NCI-H2107 treated with DMSO at 0.1 percent for 48 hours (cell line): ENCODE data around the gene TMEM51.

ENCODE experiments used
- DNase-seq: peaks from one replicate; lab custom pipeline; 2025; ENCODE audit not compliant: unreplicated experiment; lab: John Stamatoyannopoulos, UW

The TMEM51 gene

DNA sequence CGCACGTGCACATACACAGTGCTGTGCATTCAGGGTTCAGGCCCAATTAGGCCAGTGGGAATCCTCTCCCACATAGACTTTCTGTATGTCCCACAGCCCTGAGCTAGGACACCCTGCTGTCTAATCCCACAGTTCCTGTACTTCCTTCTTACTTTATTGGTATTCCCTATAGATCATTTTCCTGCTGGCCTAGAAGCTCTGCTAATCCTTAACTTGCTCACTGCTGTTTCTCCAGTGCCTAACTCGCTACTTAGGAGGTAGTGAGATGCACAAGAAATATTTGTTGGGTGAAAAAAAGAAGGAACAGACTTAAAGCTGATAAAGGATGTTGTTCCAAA is 59.4 kb downstream of the TMEM51 start:
- DNase-seq = no peak

- DNase-seq = no peak
Observed at GRCh38 chr1:15213341-15213821, 59.8 kb downstream of the TMEM51 start.

DNA sequence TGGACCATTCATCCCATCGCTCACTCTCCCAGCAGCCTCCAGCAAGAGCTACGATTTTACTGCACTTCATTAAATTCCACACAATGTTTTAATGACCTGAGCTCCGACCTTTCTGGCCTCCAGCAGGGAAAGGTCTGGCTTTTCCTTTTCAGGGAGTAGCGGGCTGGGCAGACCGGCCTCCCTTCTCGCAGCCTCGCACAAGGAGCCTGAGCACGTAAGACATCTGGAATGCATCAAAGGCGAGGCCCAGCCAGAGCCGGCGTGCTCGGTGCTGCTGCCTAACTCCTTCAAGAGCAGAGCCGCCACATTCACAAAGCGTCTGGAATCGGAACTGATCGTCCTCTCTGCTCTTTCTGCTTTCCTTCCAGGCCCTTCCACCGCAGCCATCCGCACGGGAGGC is 61.0 kb downstream of the TMEM51 start:
- DNase-seq = no peak

DNA sequence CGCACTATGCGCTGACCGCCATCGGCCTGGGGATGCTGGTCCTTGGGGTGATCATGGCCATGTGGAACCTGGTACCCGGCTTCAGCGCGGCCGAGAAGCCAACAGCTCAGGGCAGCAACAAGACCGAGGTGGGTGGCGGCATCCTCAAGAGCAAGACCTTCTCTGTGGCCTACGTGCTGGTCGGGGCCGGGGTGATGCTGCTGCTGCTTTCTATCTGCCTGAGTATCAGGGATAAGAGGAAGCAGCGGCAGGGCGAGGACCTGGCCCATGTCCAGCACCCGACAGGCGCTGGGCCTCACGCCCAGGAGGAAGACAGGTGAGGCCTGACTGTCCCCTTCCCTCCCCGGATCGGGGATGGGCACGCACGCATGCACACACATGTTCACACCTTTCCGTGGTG is 61.6 kb downstream of the TMEM51 start:
- DNase-seq = no peak

DNA sequence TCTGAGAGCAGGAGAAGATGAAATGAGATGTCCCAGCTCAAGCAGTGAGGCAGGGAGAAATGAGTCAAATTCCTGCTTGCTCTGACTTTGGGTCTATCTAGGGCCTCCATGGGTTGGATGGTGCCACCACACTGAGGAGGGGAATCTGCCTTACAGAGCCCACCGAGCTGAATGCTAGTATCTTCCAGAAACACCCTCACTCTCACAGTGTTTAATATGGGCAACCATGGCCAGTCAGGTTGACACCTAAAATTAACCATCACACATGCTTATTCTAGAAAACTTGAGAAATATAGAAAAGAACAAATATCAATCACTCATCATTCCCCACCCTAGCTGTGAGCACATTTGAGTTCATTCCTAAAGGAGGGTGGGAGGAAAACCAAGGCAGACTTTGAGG is 64.1 kb downstream of the TMEM51 start:
- DNase-seq = no peak

DNA sequence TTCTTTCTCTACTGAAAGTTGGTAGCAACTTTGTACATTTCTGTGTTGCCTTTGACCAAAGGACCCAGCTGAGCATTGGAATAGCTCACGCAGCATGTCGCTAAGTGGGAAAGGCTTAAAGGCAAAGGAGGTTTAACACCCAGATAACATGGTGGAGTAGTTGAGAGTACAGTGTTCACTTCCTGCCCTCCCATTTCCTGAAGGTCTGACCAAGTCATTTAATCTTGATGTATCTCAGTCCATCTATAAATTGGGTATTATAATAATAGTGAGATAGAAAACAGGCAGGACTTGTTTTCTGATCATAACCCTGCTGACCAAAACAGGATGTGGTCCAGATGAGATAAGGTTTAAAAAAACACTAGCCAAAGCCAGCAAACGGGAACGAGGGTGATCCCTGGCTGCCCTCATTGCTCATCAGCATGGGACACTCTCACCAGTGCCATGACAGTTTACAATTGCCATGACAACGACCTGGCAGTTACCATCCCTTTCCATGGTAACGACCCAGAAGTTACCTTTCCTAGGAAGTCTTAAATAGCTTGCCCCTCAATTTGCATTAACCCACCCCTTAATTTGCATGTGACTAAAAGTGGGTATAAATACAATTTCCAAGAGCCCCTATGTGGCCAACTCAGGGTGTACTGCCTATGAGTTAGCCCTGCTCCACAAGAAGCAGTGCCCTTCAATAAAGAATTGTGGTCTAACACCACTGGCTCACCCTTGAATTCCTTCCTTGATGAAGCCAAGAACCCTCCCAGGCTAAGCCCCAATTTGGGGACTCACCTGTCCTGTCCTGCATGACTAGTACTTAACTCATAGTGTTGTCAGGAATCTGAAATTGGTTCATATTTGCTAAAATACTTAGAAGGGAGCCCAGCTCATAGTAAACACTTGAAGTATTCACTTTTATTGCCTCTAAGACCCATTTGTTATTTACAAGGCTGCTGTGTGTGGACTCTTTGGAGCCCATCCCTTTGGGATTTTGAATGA is 65.0 kb downstream of the TMEM51 start:
- DNase-seq = no peak

DNA sequence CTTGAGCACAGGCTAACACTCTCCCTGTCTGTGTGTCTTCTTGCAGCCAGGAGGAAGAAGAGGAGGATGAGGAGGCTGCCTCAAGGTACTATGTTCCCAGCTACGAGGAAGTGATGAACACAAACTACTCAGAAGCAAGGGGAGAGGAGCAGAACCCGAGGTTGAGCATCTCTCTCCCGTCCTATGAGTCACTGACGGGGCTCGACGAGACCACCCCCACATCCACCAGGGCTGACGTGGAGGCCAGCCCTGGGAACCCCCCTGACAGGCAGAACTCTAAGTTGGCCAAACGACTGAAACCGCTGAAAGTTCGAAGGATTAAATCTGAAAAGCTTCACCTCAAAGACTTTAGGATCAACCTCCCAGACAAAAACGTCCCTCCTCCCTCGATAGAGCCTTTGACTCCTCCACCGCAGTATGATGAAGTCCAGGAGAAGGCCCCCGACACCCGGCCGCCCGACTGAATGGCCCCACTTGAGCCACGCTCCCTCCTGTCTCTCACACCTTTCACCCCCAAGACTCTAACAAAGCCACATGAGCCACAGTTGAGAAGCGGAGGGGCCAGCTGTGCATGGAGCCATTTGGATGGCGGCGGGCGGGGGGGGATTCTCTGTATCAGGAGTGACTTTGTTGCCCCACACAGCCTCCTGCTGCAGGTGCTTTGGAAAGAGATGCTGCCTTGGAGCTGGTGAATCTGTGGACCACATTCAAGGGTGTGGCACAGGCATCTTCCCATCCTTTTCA is 65.9 kb downstream of the TMEM51 start:
- DNase-seq = no peak

GRCh38 chr1:15220024-15220392 is 66.5 kb downstream of the TMEM51 start:
- DNase-seq = no peak

DNA sequence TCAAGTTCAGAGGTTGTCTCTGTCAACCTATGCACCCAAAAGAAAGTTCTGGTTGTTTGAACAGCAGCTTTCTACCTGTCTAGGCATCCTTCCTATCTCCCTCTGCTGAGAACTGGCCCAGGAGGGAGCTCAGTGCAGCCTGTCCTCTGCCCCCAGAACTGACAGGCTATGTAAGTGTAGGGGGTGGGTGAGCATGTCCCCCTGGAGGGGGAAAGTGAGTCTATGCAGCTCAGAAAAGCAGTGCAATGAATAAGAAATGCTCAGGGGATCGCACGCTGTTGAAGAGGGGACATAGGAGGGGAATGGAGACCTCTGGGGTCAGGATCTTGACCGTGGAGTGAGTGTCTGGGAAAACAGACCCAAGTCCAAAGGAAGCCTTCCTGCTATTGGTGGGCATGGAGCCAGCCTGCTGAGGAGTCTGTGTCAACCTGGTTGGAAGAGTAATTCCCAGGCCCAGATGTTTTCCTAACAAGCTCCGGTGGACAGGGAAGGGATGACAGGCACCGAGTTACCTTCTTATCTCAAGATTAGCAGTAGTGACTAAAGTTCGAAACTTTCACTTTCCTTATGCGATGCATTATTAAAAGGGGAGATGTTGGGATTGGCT is 67.4 kb downstream of the TMEM51 start:
- no peak for DNase-seq

DNA sequence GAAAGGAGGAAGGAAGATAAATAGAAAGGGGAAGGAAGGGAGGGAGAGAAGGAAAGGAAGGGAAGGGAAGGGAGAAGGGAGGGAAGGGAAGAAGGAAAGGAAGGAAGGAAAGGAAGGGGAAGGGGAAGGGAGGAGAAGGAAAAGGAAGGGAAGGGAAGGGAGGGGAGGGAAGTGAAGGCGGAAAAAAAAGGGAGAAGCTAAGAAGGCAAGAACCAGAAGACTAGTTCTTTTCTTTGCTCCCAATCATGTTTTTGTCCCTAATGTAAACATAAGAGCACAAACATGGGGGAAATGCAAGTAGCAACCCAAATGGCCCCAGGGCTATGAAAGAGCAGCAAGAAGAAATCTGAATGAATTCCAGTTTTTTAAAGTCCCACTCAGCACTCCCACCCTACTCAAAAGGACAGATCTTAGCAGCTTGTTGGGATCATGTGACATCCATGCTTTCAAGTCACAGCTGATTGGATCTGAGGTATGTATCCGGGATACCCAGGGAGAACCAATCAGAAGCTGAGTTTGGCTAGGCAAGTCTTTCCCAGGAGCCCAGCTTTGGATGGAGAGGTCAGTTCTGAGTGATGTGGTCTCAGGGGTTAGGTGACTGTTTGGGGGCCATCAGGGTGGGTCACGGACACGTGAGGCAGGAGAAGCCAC is 69.2 kb downstream of the TMEM51 start:
- no peak for DNase-seq

DNA sequence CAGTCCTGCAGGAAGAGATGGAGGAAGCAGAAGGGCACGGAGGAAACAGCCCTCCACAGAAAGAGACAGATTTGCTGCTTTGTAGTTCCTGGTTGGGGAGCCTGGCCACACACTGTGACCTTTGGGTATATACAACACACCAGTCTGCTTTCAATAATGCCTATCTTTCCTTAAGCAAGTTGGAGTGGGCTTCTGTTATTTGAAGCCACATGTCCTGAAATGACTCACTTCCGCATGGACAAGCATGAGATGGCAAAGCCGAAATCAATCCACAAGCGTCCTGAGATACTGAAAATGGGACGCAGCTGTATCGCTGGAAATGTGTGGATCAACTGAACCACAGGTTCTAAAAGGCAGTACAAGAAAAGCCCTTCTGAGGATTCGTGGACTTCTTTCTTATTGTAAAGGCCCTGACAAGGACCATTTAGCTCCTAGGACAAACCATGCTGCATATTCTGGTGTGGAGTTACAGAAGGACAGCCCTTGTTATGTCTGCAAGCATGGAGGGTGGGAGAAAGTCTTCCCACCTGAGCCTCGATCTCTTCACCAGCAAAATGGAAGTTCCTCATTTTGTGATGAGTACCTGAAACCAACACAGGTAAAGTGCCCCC is 70.8 kb downstream of the TMEM51 start:
- DNase-seq = no peak

DNA sequence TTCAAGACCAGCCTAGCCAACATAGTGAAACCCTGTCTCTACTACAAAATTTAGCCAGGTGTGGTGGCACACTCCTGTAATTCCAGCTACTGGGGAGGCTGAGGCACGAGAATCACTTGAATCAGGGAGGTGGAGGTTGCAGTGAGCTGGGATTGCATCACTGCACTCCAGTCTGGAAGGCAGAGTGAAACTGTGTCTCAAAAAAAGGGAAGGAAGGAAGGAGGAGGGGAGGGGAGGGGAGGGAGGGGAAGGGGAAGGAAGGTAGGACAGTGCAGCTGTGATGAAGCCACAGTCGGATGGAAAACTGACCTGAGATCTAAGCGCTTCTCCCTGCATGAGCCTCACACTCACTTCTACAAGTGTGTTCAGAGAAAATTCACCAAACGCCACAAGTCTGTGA is 71.4 kb downstream of the TMEM51 start:
- no peak for DNase-seq

GRCh38 chr1:15225461-15225860 is 71.9 kb downstream of the TMEM51 start:
- no peak for DNase-seq

DNA sequence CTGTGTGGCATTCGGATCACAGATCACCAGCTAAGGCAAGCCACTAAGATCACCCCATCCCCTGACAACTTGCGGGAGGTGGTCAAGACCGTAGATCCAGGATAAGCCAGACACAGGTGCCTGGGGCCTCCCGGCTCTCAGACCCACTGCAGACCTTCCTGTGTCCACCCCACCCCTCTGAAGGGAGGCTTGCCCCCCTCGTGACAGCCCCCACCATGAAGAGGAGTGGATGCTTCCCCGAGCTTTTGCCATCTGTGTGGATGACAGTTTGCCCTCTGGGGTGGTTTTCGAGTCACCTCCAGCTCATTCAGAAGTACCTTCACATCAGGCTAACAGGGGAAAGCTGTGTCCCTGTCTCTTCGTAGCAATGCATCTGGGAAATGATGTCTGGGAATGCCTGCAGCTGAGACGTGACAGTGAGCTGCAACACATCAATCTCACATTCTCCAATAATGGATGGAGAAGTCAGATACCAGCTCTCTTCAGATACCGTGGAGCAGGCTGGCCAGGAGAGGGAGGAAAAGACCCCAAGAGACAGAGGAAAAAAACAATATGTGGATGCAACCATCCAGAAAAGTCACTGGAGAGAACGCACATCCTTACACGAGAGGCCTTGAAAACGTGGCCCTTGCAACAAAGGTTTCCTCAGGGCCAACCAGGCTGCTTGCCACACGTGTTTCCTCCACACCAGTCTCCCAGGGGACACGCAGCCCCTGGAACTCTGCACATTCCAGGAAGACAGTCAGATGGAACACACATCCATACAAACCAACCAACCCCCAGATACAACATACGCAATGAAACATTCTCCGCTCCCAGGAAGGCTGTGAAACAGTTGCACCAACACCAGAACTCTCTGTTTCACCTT is 73.1 kb downstream of the TMEM51 start:
- DNase-seq = no peak

DNA sequence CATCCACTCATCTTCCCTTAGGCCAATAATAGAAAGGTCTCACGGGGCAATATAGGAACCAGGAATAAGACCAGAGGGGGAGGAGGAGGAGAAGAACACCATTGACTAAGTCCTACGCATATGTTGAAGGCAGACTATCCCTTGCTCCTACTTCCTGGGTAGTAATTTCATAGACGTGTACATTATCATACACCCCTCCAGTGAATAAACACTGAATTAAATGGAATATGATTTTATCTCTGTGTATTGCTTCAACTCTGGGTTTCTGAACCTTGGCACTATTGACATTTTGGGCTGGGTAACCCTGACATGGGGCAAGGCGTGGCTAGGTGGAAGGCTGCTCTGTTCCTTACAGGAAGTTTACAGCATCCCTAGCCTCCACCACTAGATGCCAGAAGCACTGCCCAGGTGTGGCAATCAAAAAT is 76.2 kb downstream of the TMEM51 start:
- no peak for DNase-seq

- no peak for DNase-seq
Observed at GRCh38 chr1:15231714-15232201, 78.2 kb downstream of the TMEM51 start.

DNA sequence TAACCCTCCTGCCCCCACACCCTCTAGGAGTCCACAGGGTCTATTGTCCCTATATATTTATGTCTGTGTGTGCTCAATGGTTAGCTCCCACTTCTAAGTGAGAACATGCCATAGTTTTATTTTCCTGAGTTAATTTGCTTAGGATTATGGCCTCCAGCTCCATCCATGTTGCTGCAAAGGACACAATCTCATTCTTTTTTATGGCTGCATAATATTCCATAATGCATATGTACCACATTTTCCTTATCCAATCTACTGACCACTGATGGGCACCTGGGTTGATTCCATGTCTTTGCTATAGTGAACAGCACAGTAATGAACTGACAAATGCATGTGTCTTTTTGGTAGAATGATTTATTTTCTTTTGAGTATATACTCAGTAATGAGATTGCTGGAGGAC is 80.1 kb downstream of the TMEM51 start:
- DNase-seq = no peak

- DNase-seq = no peak
Observed at GRCh38 chr1:15236321-15236721, 82.8 kb downstream of the TMEM51 start.

DNA sequence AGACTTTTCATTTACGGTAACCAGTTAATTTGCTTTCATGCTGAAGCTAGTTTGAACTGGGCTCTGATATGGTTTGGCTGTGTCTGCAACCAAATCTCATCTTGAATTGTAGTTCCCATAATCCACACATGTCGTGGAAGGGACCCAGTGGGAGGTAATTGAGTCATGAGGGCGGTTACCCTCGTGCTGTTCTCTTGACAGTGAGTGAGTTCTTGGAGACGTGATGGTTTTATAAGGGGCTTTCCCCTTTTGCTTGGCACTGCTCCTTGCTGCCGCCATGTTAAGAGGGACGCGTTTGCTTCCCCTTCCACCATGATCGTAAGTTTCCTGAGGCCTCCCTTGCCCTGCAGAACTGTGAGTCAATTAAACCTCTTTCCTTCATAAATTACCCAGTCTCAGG is 83.2 kb downstream of the TMEM51 start:
- DNase-seq = no peak

- no peak for DNase-seq
Observed at GRCh38 chr1:15238789-15239188, 85.2 kb downstream of the TMEM51 start.
